Measurements from ENCODE around the gene P4HB.

- TF ChIP-seq POLR2AphosphoS5 (IDR thresholded peaks at IDR 0.05) = no peak
- no peak for TF ChIP-seq CTCF (IDR thresholded peaks at IDR 0.05; ENCODE audit: poor library complexity, severe bottlenecking)
- TF ChIP-seq TAF1 (IDR thresholded peaks at IDR 0.05; ENCODE audit: low read depth) = no peak
- no peak for TF ChIP-seq SMC3 (conservative IDR thresholded peaks at IDR 0.05; ENCODE audit: poor library complexity)
- no peak for TF ChIP-seq EP300 (conservative IDR thresholded peaks at IDR 0.05; ENCODE audit: poor library complexity, severe bottlenecking)
- no peak for TF ChIP-seq EZH2 (IDR thresholded peaks at IDR 0.05; ENCODE audit: borderline replicate concordance, insufficient read depth, low read length, poor library complexity, severe bottlenecking)
- no peak for TF ChIP-seq RAD21 (conservative IDR thresholded peaks at IDR 0.05)
- TF ChIP-seq, protein P1, sequence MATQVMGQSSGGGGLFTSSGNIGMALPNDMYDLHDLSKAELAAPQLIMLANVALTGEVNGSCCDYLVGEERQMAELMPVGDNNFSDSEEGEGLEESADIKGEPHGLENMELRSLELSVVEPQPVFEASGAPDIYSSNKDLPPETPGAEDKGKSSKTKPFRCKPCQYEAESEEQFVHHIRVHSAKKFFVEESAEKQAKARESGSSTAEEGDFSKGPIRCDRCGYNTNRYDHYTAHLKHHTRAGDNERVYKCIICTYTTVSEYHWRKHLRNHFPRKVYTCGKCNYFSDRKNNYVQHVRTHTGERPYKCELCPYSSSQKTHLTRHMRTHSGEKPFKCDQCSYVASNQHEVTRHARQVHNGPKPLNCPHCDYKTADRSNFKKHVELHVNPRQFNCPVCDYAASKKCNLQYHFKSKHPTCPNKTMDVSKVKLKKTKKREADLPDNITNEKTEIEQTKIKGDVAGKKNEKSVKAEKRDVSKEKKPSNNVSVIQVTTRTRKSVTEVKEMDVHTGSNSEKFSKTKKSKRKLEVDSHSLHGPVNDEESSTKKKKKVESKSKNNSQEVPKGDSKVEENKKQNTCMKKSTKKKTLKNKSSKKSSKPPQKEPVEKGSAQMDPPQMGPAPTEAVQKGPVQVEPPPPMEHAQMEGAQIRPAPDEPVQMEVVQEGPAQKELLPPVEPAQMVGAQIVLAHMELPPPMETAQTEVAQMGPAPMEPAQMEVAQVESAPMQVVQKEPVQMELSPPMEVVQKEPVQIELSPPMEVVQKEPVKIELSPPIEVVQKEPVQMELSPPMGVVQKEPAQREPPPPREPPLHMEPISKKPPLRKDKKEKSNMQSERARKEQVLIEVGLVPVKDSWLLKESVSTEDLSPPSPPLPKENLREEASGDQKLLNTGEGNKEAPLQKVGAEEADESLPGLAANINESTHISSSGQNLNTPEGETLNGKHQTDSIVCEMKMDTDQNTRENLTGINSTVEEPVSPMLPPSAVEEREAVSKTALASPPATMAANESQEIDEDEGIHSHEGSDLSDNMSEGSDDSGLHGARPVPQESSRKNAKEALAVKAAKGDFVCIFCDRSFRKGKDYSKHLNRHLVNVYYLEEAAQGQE (IDR thresholded peaks at IDR 0.05; ENCODE audit: borderline replicate concordance) = no peak
Observed at GRCh38 chr17:81885869-81886548, 25.7 kb upstream of the P4HB start.
